K562 (cell line): ENCODE data around the gene ANKRD34A. TPM values are rescaled to one million over a fixed set of nuclear protein-coding genes. Genes with fewer than 3 reads are reported as not detected.

ENCODE experiments used
- ATAC-seq: fragments of 200-7000 bp; cut with Tn5 transposase; 3 replicates; pipeline ENCODE4 v1.9.1; 2020; ENCODE audit warnings: moderate library complexity
- BruUV-seq: library from RNA; stranded (reverse); fragments of 400-500 nt; replicated peaks from 2 replicates; lab custom pipeline; 2021; lab: Mats Ljungman, UMichigan
- CTCF ChIA-PET: fragments of 300-600 bp; formaldehyde crosslinking; extraction: SDS; loops from one replicate; lab custom pipeline; 2021; ENCODE audit warnings: low intra/inter-chr PET ratio; lab: Yijun Ruan, JAX
- POLR2A ChIA-PET: fragments of 300-600, 350-650 bp; sonication (Branson Sonifier 250); formaldehyde crosslinking; extraction: SDS; loops from one replicate; lab custom pipeline; 2021; ENCODE audit warnings: antibody characterized with exemption, inconsistent platforms; lab: Yijun Ruan, JAX
- DNase-seq, 4 experiments: peaks; one replicate each; pipeline versions ENCODE4 v3.0.0 to v3.0.0-alpha.2; 2011 to 2018; ENCODE audit warnings: low spot score in 3 of 4, mixed read lengths in 3 of 4; ENCODE audit errors: extremely low read depth in 1 of 4
- FAIRE-seq: peaks from 2 replicates; lab custom pipeline; 2011; peaks lifted over from hg19 to GRCh38; lab: Jason Lieb, UNC
- H2AFZ ChIP-seq: 2 replicates; pipeline ENCODE4 v1.6.0; 2011; ENCODE audit warnings: low read depth, low read length, control low read depth, inconsistent platforms
- H3K27ac ChIP-seq: fragments of 200-600 bp; 3 replicates; pipeline ENCODE4 v1.8.0; 2011; ENCODE audit warnings: low read depth, mild to moderate bottlenecking, control low read depth, inconsistent platforms, low read length, moderate library complexity, mixed read lengths; ENCODE audit errors: extremely low read depth
- H3K27me3 ChIP-seq, 2 experiments: fragments of 300-600 bp in 1 of 2; 2 replicates in 1 of 2; 3 replicates in 1 of 2; pipeline versions ENCODE4 v1.6.0 to v1.8.0; 2011; ENCODE audit warnings: inconsistent platforms in 2 of 2, low read length in 2 of 2, mild to moderate bottlenecking in 1 of 2, mixed read lengths in 1 of 2, moderate library complexity in 1 of 2; ENCODE audit not compliant: control insufficient read depth in 2 of 2, insufficient read depth in 2 of 2
- H3K36me3 ChIP-seq: fragments of 300-600 bp; 3 replicates; pipeline ENCODE4 v1.8.0; 2011; ENCODE audit warnings: mild to moderate bottlenecking, low read length, inconsistent platforms; ENCODE audit not compliant: control insufficient read depth, insufficient read depth
- H3K4me1 ChIP-seq, 2 experiments: fragments of 200-600 bp in 1 of 2; replicated peaks in 1 of 2; 2 replicates in 1 of 2; 3 replicates in 1 of 2; pipeline versions ENCODE4 v1.5.1 to v1.8.0; 2011; ENCODE audit warnings: inconsistent platforms in 2 of 2, low read length in 2 of 2, mild to moderate bottlenecking in 1 of 2, mixed read lengths in 1 of 2, moderate library complexity in 1 of 2; ENCODE audit not compliant: control insufficient read depth in 2 of 2, insufficient read depth in 2 of 2
- H3K4me2 ChIP-seq: 2 replicates; pipeline ENCODE4 v1.6.1; 2011; ENCODE audit warnings: low read length, control low read depth, inconsistent platforms, mixed read lengths; ENCODE audit not compliant: insufficient read depth
- H3K4me3 ChIP-seq: fragments of 200-600 bp; sonication (generic), shearing (Covaris generic); 2 replicates; pipeline ENCODE4 v1.5.1; 2016; ENCODE audit warnings: control low read depth, inconsistent platforms
- H3K79me2 ChIP-seq: fragments of 200-600 bp; 3 replicates; pipeline ENCODE4 v1.8.0; 2011; ENCODE audit warnings: low read length, inconsistent platforms; ENCODE audit not compliant: control insufficient read depth, insufficient read depth
- H3K9ac ChIP-seq, 2 experiments: 2 replicates each; pipeline versions ENCODE4 v1.6.0 to v1.6.1; 2011; ENCODE audit warnings: low read depth in 2 of 2, low read length in 2 of 2, control low read depth in 1 of 2, inconsistent platforms in 1 of 2, mild to moderate bottlenecking in 1 of 2, mixed read lengths in 1 of 2; ENCODE audit not compliant: insufficient read depth in 1 of 2
- H3K9me1 ChIP-seq: one replicate; pipeline ENCODE4 v1.6.0; 2011; ENCODE audit warnings: inconsistent platforms, mild to moderate bottlenecking, low read length, moderate library complexity; ENCODE audit not compliant: control insufficient read depth, insufficient read depth
- H3K9me3 ChIP-seq: replicated peaks from 2 replicates; pipeline ENCODE4 v1.5.1; 2011; ENCODE audit warnings: low read depth, low read length, inconsistent platforms; ENCODE audit not compliant: control insufficient read depth, insufficient read depth
- H4K20me1 ChIP-seq: replicated peaks from 2 replicates; pipeline ENCODE4 v1.6.1; 2011; ENCODE audit warnings: low read length, inconsistent platforms, mixed read lengths; ENCODE audit not compliant: control insufficient read depth, insufficient read depth
- CHD4 ChIP-seq: fragments of 200-600 bp; sonication (generic); IDR thresholded peaks from 3 replicates; pipeline ENCODE4 v1.6.1; 2012; ENCODE audit warnings: low read depth, mild to moderate bottlenecking, mixed read lengths, low read length, inconsistent platforms; ENCODE audit not compliant: insufficient read depth, insufficient replicate concordance, poor library complexity, severe bottlenecking
- CREM ChIP-seq: IDR thresholded peaks from 2 replicates; pipeline ENCODE4 v1.6.1; 2014; ENCODE audit warnings: antibody characterized with exemption, low read depth
- EHMT2 ChIP-seq: fragments of 450-650 bp; IDR thresholded peaks from 2 replicates; pipeline ENCODE4 v1.6.1; 2018; ENCODE audit warnings: antibody characterized with exemption
- GTF2B ChIP-seq: IDR thresholded peaks from 2 replicates; pipeline ENCODE4 v1.6.1; 2011; ENCODE audit not compliant: insufficient read length; ENCODE audit errors: extremely low read depth
- NFATC3 ChIP-seq: fragments of 450-650 bp; IDR thresholded peaks from 2 replicates; pipeline ENCODE4 v1.6.1; 2017; ENCODE audit warnings: mild to moderate bottlenecking
- ZNF707 ChIP-seq: fragments of 250-450 bp; sonication (Bioruptor Pico); conservative IDR thresholded peaks from 2 replicates; pipeline ENCODE4 v1.8.0; 2022; ENCODE audit warnings: inconsistent platforms, mild to moderate bottlenecking, moderate library complexity
- WGBS: fragments of 100-300 bp; shearing (Covaris generic); methylation state at CpG from one replicate; pipeline ENCODE4 v1.1.6; 2016; ENCODE audit warnings: low coverage, mixed read lengths; ENCODE audit not compliant: insufficient coverage; ENCODE audit errors: missing lambda C conversion rate; 5-methylcytosine and 5-hydroxymethylcytosine counted together
- in situ Hi-C: fragments of 300-500 bp; cut with MboI; formaldehyde crosslinking; loops from 4 replicates; pipeline ENCODE4 v1.15.0; 2018; ENCODE audit warnings: inconsistent platforms, mixed read lengths
- intact Hi-C: fragments of 100-400 bp; cut with micrococcal nuclease; formaldehyde crosslinking; loops from 2 replicates; pipeline ENCODE4 v1.14.2; 2022
- polyA plus RNA-seq, 8 experiments: library from polyadenylated mRNA; depleted of rRNA in 4 of 8; stranded (reverse) in 5 of 8; unstranded in 3 of 8; fragments of >200 nt; fragmentation: Nextera tagmentation in 2 of 8; fragmentation: Illumina TruSeq in 1 of 8; extraction: Ambion mirVana in 2 of 8; extraction: Trizol in 1 of 8; gene quantifications; 2 replicates each; pipeline versions ENCODE4 v1.2.1 to v1.2.3, GENCODE V29; 2011 to 2014; ENCODE audit warnings: inconsistent platforms in 1 of 8, missing spikeins in 1 of 8
- total RNA-seq, 7 experiments: library from RNA; depleted of rRNA in 6 of 7; stranded (reverse); fragments of >200 nt in 6 of 7; fragmentation: Illumina TruSeq in 2 of 7; extraction: Trizol in 2 of 7; gene quantifications; 2 replicates each; pipeline versions ENCODE4 v1.2.1 to v1.2.3, GENCODE V29; 2011 to 2021; ENCODE audit warnings: low replicate concordance in 1 of 7

The ANKRD34A gene
- total and polyA plus RNA-seq, 9 of the 15 experiments (the other 6 are each of a cell fraction or from before 2014, with no cell fraction given): 0.06 to 1.6 (median 0.43) TPM

- TF ChIP-seq GTF2B: no peak
- no peak for TF ChIP-seq CHD4
- peak; percentile 51; the same call in 1 of the 2 replicates for TF ChIP-seq CREM
- TF ChIP-seq ZNF707 (CRISPR knock-in tag): no peak
- TF ChIP-seq NFATC3: no peak
Measured at GRCh38 chr1:145977486-145978470, 13.4 kb upstream of the ANKRD34A start (continued).

- no peaks in the 10 kb centered on the region for H3K9me3 ChIP-seq
- H3K9ac ChIP-seq: no peak overlapping the region; a peak in 1 of 4 replicates
- peaks cover 16% of the 10 kb centered on the region for H3K36me3 ChIP-seq
- peak overlapping the region; percentile 5; the same call in 1 of the 3 replicates for H3K27ac ChIP-seq
- ChIA-PET POLR2A (interaction anchor here (1.0 to 15.5 kb wide), 9 partner anchors 12 to 60 kb away, joined by 3 to 320 read pairs (median 3); partner anchors contain the start of genes ANKRD34A, POLR3GL, RBM8A and TXNIP), CTCF (interaction anchor here (0.6 to 3.8 kb wide), 3 partner anchors 30 to 86 kb away, joined by 3 to 37 read pairs (median 17); no protein-coding TSS in a partner anchor)
- in situ Hi-C loops (no loop called here), intact Hi-C loops (loop anchor here (1.0 kb wide), 4 partner anchors 30 to 132 kb away; partner anchors contain the start of gene NUDT17)
- ATAC-seq (no peak), FAIRE-seq (no peak), DNase-seq (no peak)
- H3K4me3 ChIP-seq: no peak overlapping the region
- TF ChIP-seq EHMT2: no peak
- H3K79me2 ChIP-seq: peaks cover 25% of the 10 kb centered on the region
- WGBS: 59% methylated on average over 5 of the region's 5 CpGs
- BruUV-seq: no TSS peak
- H3K27me3 ChIP-seq: no peaks in the 10 kb centered on the region
- H4K20me1 ChIP-seq: no peaks in the 10 kb centered on the region
- 0 out of 2 replicates have a peak overlapping the region, but pooled peaks have one; percentile 5 for H3K4me2 ChIP-seq
- peaks cover 21 to 45% of the 10 kb centered on the region in 2 experiments for H3K4me1 ChIP-seq
- H2AFZ ChIP-seq: 0 out of 2 replicates have a peak overlapping the region, but pooled peaks have one; percentile 43
- no peaks in the 10 kb centered on the region for H3K9me1 ChIP-seq
Measured at GRCh38 chr1:145977016-145977415, 12.6 kb upstream of the ANKRD34A start.
